Activated CD4-positive, alpha-beta T cell treated with anti-CD3 and anti-CD28 coated beads, Interleukin-2, amount 50 U/mL, for 4 hours (primary cell): ENCODE measurements around the gene SCARB1.

Experiments used
- DNase-seq, 2 experiments: peaks; one replicate each; pipeline ENCODE4 v3.0.0-alpha.2; 2020

SCARB1 gene

GRCh38 chr12:124819080-124819479 is 44.6 kb downstream of the SCARB1 start:
- DNase-seq: no peak

GRCh38 chr12:124817076-124818000 is 46.3 kb downstream of the SCARB1 start:
- DNase-seq: no peak

- DNase-seq: no peak
Measured at GRCh38 chr12:124816295-124816854, 47.3 kb downstream of the SCARB1 start.

- DNase-seq: no peak
Measured at GRCh38 chr12:124814741-124815613, 48.7 kb downstream of the SCARB1 start.

- DNase-seq: no peak
Measured at GRCh38 chr12:124813782-124814181, 49.9 kb downstream of the SCARB1 start.

GRCh38 chr12:124812979-124813378 is 50.7 kb downstream of the SCARB1 start:
- DNase-seq: no peak

GRCh38 chr12:124812356-124812755 is 51.3 kb downstream of the SCARB1 start:
- DNase-seq: no peak

- no peak for DNase-seq
Measured at GRCh38 chr12:124811633-124812032, 52.0 kb downstream of the SCARB1 start.

- no peak for DNase-seq
Measured at GRCh38 chr12:124809878-124810277, 53.8 kb downstream of the SCARB1 start.

- no peak for DNase-seq
Measured at GRCh38 chr12:124809391-124809790, 54.3 kb downstream of the SCARB1 start.

- no peak for DNase-seq
Measured at GRCh38 chr12:124808272-124808671, 55.4 kb downstream of the SCARB1 start.

GRCh38 chr12:124805876-124806668 is 57.6 kb downstream of the SCARB1 start:
- no peak for DNase-seq

- DNase-seq: no peak
Measured at GRCh38 chr12:124805050-124805449, 58.6 kb downstream of the SCARB1 start.

GRCh38 chr12:124804011-124804621 is 59.5 kb downstream of the SCARB1 start:
- DNase-seq: no peak

- no peak for DNase-seq
Measured at GRCh38 chr12:124802361-124802760, 61.3 kb downstream of the SCARB1 start.

- no peak for DNase-seq
Measured at GRCh38 chr12:124800506-124800905, 63.2 kb downstream of the SCARB1 start.

- no peak for DNase-seq
Measured at GRCh38 chr12:124797321-124797720, 66.3 kb downstream of the SCARB1 start.

- no peak for DNase-seq
Measured at GRCh38 chr12:124796303-124796960, 67.2 kb downstream of the SCARB1 start.

GRCh38 chr12:124795081-124795948 is 68.3 kb downstream of the SCARB1 start:
- DNase-seq: no peak

GRCh38 chr12:124792961-124793441 is 70.7 kb downstream of the SCARB1 start:
- DNase-seq: no peak
